ENCODE results near the gene TLE5. TPM values are rescaled to one million over a fixed set of nuclear protein-coding genes. Genes with fewer than 3 reads are reported as not detected.

The TLE5 gene
- total and polyA plus RNA-seq, 8 donors: 335 to 954 (median 788) TPM

DNA sequence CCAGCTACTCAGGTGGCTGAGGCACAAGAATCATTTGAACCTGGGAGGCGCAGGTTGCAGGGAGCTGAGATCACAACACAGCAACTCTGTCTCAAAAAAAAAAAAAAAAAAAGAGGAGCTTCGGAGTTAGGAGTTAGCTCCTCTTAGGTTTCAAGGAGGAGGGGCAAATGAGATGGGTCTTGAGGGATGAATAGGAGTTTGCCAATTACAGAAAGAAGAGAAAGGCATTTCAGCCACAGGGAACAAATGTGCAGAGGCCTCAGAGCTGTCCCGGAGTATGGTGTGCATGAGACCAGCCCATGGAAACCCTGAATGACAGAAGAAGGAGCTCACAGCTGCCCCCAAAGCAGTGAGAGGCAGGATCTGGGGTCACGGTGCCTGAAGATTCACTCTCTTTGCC is 57.8 kb downstream of the TLE5 start:
- ATAC-seq (no peak), DNase-seq (no peak)
- H3K4me1 ChIP-seq: no peaks in the 10 kb centered on the region
- intact Hi-C loops (cut with DNase I): no loop called here
- TF ChIP-seq, protein P1, sequence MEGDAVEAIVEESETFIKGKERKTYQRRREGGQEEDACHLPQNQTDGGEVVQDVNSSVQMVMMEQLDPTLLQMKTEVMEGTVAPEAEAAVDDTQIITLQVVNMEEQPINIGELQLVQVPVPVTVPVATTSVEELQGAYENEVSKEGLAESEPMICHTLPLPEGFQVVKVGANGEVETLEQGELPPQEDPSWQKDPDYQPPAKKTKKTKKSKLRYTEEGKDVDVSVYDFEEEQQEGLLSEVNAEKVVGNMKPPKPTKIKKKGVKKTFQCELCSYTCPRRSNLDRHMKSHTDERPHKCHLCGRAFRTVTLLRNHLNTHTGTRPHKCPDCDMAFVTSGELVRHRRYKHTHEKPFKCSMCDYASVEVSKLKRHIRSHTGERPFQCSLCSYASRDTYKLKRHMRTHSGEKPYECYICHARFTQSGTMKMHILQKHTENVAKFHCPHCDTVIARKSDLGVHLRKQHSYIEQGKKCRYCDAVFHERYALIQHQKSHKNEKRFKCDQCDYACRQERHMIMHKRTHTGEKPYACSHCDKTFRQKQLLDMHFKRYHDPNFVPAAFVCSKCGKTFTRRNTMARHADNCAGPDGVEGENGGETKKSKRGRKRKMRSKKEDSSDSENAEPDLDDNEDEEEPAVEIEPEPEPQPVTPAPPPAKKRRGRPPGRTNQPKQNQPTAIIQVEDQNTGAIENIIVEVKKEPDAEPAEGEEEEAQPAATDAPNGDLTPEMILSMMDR (IDR thresholded peaks at IDR 0.05): no peak
- peaks cover 0 to 51% of the 10 kb centered on the region in 2 donors for H3K36me3 ChIP-seq
- no peaks in the 10 kb centered on the region for H3K9me3 ChIP-seq
- no peak overlapping the region for H3K4me3 ChIP-seq
- no peaks in the 10 kb centered on the region for H3K27me3 ChIP-seq
- no peak overlapping the region for H3K27ac ChIP-seq

DNA sequence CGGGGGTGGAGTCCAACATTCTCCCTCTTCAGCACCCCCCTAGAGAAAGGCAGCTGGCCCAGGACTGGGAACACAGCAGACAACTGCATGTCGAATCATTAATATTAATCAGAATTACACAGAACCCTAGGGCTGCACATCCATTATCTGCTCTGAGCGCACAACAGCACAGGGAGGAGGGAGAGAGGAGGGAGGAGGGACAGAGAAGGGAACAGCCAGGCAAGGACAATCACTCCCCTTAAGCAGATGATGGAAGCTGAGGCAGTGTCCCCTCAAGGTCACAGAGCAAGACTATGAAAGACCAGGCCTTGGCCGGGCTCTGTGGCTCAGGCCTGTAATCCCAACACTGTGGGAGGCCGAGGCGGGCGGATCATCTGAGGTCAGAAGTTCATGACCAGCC is 59.2 kb downstream of the TLE5 start:
- ATAC-seq: no peak
- no peak overlapping the region for H3K27ac ChIP-seq
- H3K36me3 ChIP-seq: peaks cover 0 to 48% of the 10 kb centered on the region in 2 donors
- H3K4me3 ChIP-seq: no peak overlapping the region
- H3K9me3 ChIP-seq: no peaks in the 10 kb centered on the region
- H3K4me1 ChIP-seq: no peaks in the 10 kb centered on the region
- no peak for DNase-seq
- TF ChIP-seq, protein P1 (IDR thresholded peaks at IDR 0.05): no peak
- intact Hi-C loops (cut with DNase I): no loop called here
- no peaks in the 10 kb centered on the region for H3K27me3 ChIP-seq

Other genes starting within 250 kb of the TLE5 start
- 1 to 10 TPM; 2.1 to 4.1 TPM for gene ZNF554, start 242.6 kb downstream of the TLE5 start, total RNA-seq
- gene ZNF554, start 242.6 kb downstream of the TLE5 start, polyA plus RNA-seq (ENCODE audit: insufficient read length in 6 of 6): 1 to 10 TPM; 7.4 to 9.0 (median 8.5) TPM
- gene ZNF555, start 221.0 kb downstream of the TLE5 start, total RNA-seq: 1 to 10 TPM; 6.2 to 6.6 TPM
- gene ZNF555, start 221.0 kb downstream of the TLE5 start, polyA plus RNA-seq (ENCODE audit: insufficient read length in 6 of 6): 10 to 100 TPM in 1 of 6 donors, 1 to 10 TPM in 5; 8.8 to 10.6 (median 9.2) TPM
- not detected for gene ZNF556, start 195.2 kb downstream of the TLE5 start, total RNA-seq
- under 1 TPM; 0.06 to 0.21 (median 0.14) TPM for gene ZNF556, start 195.2 kb downstream of the TLE5 start, polyA plus RNA-seq (ENCODE audit: insufficient read length in 6 of 6)
- 1 to 10 TPM; 5.7 to 6.6 TPM for gene ZNF57, start 161.6 kb downstream of the TLE5 start, total RNA-seq
- 1 to 10 TPM; 6.6 to 7.9 (median 7.4) TPM for gene ZNF57, start 161.6 kb downstream of the TLE5 start, polyA plus RNA-seq (ENCODE audit: insufficient read length in 6 of 6)
- 1 to 10 TPM; 3.4 to 4.1 TPM for gene ZNF77, start 117.5 kb downstream of the TLE5 start, total RNA-seq
- gene ZNF77, start 117.5 kb downstream of the TLE5 start, polyA plus RNA-seq (ENCODE audit: insufficient read length in 6 of 6): 10 to 100 TPM in 2 of 6 donors, 1 to 10 TPM in 4; 8.8 to 10.3 (median 9.7) TPM
- gene TLE6, start 84.9 kb downstream of the TLE5 start, total RNA-seq: 1 to 10 TPM; 3.3 to 6.9 TPM
- 10 to 100 TPM; 10.2 to 16.0 (median 10.7) TPM for gene TLE6, start 84.9 kb downstream of the TLE5 start, polyA plus RNA-seq (ENCODE audit: insufficient read length in 6 of 6)
- gene TLE2, start 33.2 kb downstream of the TLE5 start, total RNA-seq: 10 to 100 TPM; 35.2 to 70.5 TPM
- 100 to 1,000 TPM; 148 to 244 (median 181) TPM for gene TLE2, start 33.2 kb downstream of the TLE5 start, polyA plus RNA-seq (ENCODE audit: insufficient read length in 6 of 6)
- 10 to 100 TPM; 57.2 to 59.9 TPM for gene GNA11, start 31.9 kb upstream of the TLE5 start, total RNA-seq
- 10 to 100 TPM; 50.9 to 66.3 (median 62.1) TPM for gene GNA11, start 31.9 kb upstream of the TLE5 start, polyA plus RNA-seq (ENCODE audit: insufficient read length in 6 of 6)
- 10 to 100 TPM; 17.6 to 35.9 TPM for gene GNA15, start 73.5 kb upstream of the TLE5 start, total RNA-seq
- gene GNA15, start 73.5 kb upstream of the TLE5 start, polyA plus RNA-seq (ENCODE audit: insufficient read length in 6 of 6): 1 to 10 TPM; 1.8 to 3.4 (median 2.4) TPM
- 10 to 100 TPM in 1 of 2 donors, 1 to 10 TPM in 1; 9.3 to 20.8 TPM for gene S1PR4, start 116.3 kb upstream of the TLE5 start, total RNA-seq
- gene S1PR4, start 116.3 kb upstream of the TLE5 start, polyA plus RNA-seq (ENCODE audit: insufficient read length in 6 of 6): 1 to 10 TPM; 1.2 to 2.6 (median 1.8) TPM
- 100 to 1,000 TPM in 1 of 2 donors, 10 to 100 TPM in 1; 67.7 to 121 TPM for gene NCLN, start 123.4 kb upstream of the TLE5 start, total RNA-seq
- 10 to 100 TPM; 29.1 to 45.8 (median 36.8) TPM for gene NCLN, start 123.4 kb upstream of the TLE5 start, polyA plus RNA-seq (ENCODE audit: insufficient read length in 6 of 6)
- under 1 TPM in 1 of 2 donors, not detected in 1; 0.38 TPM for gene CELF5, start 162.2 kb upstream of the TLE5 start, total RNA-seq
- 1 to 10 TPM; 1.0 to 3.9 (median 2.5) TPM for gene CELF5, start 162.2 kb upstream of the TLE5 start, polyA plus RNA-seq (ENCODE audit: insufficient read length in 6 of 6)